H9 (cell line): Measurements from ENCODE around the gene C17orf78. TPM values are rescaled to one million over a fixed set of nuclear protein-coding genes. Genes with fewer than 3 reads are reported as not detected.

ENCODE experiments used
- DNase-seq: peaks from one replicate; pipeline ENCODE4 v3.0.0-alpha.2; 2017
- H2AFZ ChIP-seq: one replicate; pipeline ENCODE4 v1.6.1; 2013; ENCODE audit warnings: mild to moderate bottlenecking, low read length, control low read depth, moderate library complexity
- H2AK5ac ChIP-seq: 2 replicates; pipeline ENCODE4 v1.6.1; 2013; ENCODE audit warnings: low read length, control low read depth, mixed read lengths; ENCODE audit not compliant: insufficient read length
- H2BK120ac ChIP-seq: one replicate; pipeline ENCODE4 v1.6.1; 2013; ENCODE audit warnings: low read depth, mild to moderate bottlenecking, low read length, control low read depth, inconsistent platforms; ENCODE audit not compliant: poor library complexity, severe bottlenecking
- H2BK12ac ChIP-seq: 2 replicates; pipeline ENCODE4 v1.6.1; 2013; ENCODE audit warnings: low read length, control low read depth, mixed read lengths, low read depth; ENCODE audit not compliant: insufficient read length
- H2BK15ac ChIP-seq: 2 replicates; pipeline ENCODE4 v1.6.1; 2013; ENCODE audit warnings: low read depth, low read length, control low read depth
- H2BK20ac ChIP-seq: one replicate; pipeline ENCODE4 v1.6.1; 2013; ENCODE audit warnings: low read depth, mild to moderate bottlenecking, low read length, control low read depth, inconsistent platforms; ENCODE audit not compliant: poor library complexity, severe bottlenecking
- H2BK5ac ChIP-seq: 2 replicates; pipeline ENCODE4 v1.6.1; 2013; ENCODE audit warnings: low read length, control low read depth, mixed read lengths; ENCODE audit not compliant: insufficient read length
- H3K14ac ChIP-seq: 2 replicates; pipeline ENCODE4 v1.6.1; 2013; ENCODE audit warnings: low read length, control low read depth; ENCODE audit not compliant: insufficient read depth
- H3K18ac ChIP-seq: 2 replicates; pipeline ENCODE4 v1.6.1; 2013; ENCODE audit warnings: low read depth, mild to moderate bottlenecking, mixed read lengths, low read length, control low read depth; ENCODE audit not compliant: insufficient read length
- H3K23ac ChIP-seq: 2 replicates; pipeline ENCODE4 v1.6.1; 2013; ENCODE audit warnings: low read length, control low read depth, mixed read lengths, low read depth; ENCODE audit not compliant: insufficient read length
- H3K23me2 ChIP-seq: 2 replicates; pipeline ENCODE4 v1.6.1; 2013; ENCODE audit warnings: low read depth, mild to moderate bottlenecking, mixed read lengths, low read length, control low read depth; ENCODE audit not compliant: insufficient read length, poor library complexity, severe bottlenecking
- H3K27ac ChIP-seq: 2 replicates; pipeline ENCODE4 v1.5.1; 2013; ENCODE audit warnings: low read length, control low read depth, mixed read lengths, low read depth; ENCODE audit not compliant: insufficient read length
- H3K27me3 ChIP-seq: 2 replicates; pipeline ENCODE4 v1.6.1; 2013; ENCODE audit warnings: low read length, control low read depth, inconsistent platforms; ENCODE audit not compliant: insufficient read depth
- H3K4ac ChIP-seq: 2 replicates; pipeline ENCODE4 v1.6.1; 2013; ENCODE audit warnings: low read depth, mild to moderate bottlenecking, control low read depth, inconsistent platforms, low read length, moderate library complexity
- H3K4me1 ChIP-seq: 2 replicates; pipeline ENCODE4 v1.6.1; 2013; ENCODE audit warnings: low read length, control low read depth, inconsistent platforms; ENCODE audit not compliant: insufficient read depth
- H3K4me2 ChIP-seq: 2 replicates; pipeline ENCODE4 v1.6.1; 2013; ENCODE audit warnings: low read length, control low read depth, mixed read lengths; ENCODE audit not compliant: insufficient read length, insufficient read depth
- H3K56ac ChIP-seq: 2 replicates; pipeline ENCODE4 v1.6.1; 2013; ENCODE audit warnings: low read depth, mild to moderate bottlenecking, mixed read lengths, low read length, control low read depth; ENCODE audit not compliant: insufficient read length
- H3K79me1 ChIP-seq: 2 replicates; pipeline ENCODE4 v1.6.1; 2013; ENCODE audit warnings: low read depth, mild to moderate bottlenecking, moderate library complexity, low read length, control low read depth, inconsistent platforms; ENCODE audit not compliant: insufficient read depth, poor library complexity, severe bottlenecking
- H3K79me2 ChIP-seq: 2 replicates; pipeline ENCODE4 v1.6.1; 2013; ENCODE audit warnings: low read length, control low read depth, inconsistent platforms; ENCODE audit not compliant: insufficient read depth
- H3K9ac ChIP-seq: 2 replicates; pipeline ENCODE4 v1.6.1; 2013; ENCODE audit warnings: low read length, control low read depth, mixed read lengths; ENCODE audit not compliant: insufficient read length; ENCODE audit errors: extremely low read depth
- H3K9me3 ChIP-seq: one replicate; pipeline ENCODE4 v1.6.1; 2013; ENCODE audit warnings: low read depth, low read length, inconsistent platforms; ENCODE audit not compliant: control insufficient read depth
- H3T11ph ChIP-seq: one replicate; pipeline ENCODE4 v1.6.1; 2013; ENCODE audit warnings: mild to moderate bottlenecking, low read length, control low read depth, inconsistent platforms
- H4K20me1 ChIP-seq: one replicate; pipeline ENCODE4 v1.6.1; 2013; ENCODE audit not compliant: control insufficient read depth, insufficient read length, insufficient read depth
- H4K5ac ChIP-seq: 2 replicates; pipeline ENCODE4 v1.6.1; 2013; ENCODE audit warnings: low read depth, mild to moderate bottlenecking, mixed read lengths, low read length, control low read depth; ENCODE audit not compliant: insufficient read length
- H4K8ac ChIP-seq: replicated peaks from 2 replicates; pipeline ENCODE4 v1.6.1; 2013; ENCODE audit warnings: low read length, control low read depth, mixed read lengths, low read depth; ENCODE audit not compliant: insufficient read length
- H4K91ac ChIP-seq: 2 replicates; pipeline ENCODE4 v1.6.1; 2013; ENCODE audit warnings: low read depth, mild to moderate bottlenecking, moderate library complexity, mixed read lengths, low read length, control low read depth; ENCODE audit not compliant: insufficient read length
- H3K27ac Mint-ChIP-seq, 3 experiments: 2 replicates in 2 of 3; 3 replicates in 1 of 3; pipeline ENCODE4 v1.8.0; 2020 to 2021; ENCODE audit warnings: mixed read lengths in 3 of 3, mild to moderate bottlenecking in 1 of 3, moderate library complexity in 1 of 3
- H3K27me3 Mint-ChIP-seq: 2 replicates; pipeline ENCODE4 v1.8.0; 2021; ENCODE audit warnings: low read depth, mild to moderate bottlenecking, moderate library complexity, mixed read lengths
- H3K36me3 Mint-ChIP-seq, 3 experiments: 2 replicates in 2 of 3; 3 replicates in 1 of 3; pipeline ENCODE4 v1.8.0; 2020 to 2021; ENCODE audit warnings: low read depth in 3 of 3, mixed read lengths in 3 of 3; ENCODE audit not compliant: insufficient read depth in 1 of 3
- H3K4me1 Mint-ChIP-seq, 2 experiments: 2 replicates each; pipeline ENCODE4 v1.8.0; 2020; ENCODE audit warnings: mixed read lengths in 2 of 2
- H3K4me3 Mint-ChIP-seq, 2 experiments: 2 replicates in 1 of 2; 3 replicates in 1 of 2; pipeline ENCODE4 v1.8.0; 2020 to 2021; ENCODE audit warnings: mild to moderate bottlenecking in 2 of 2, mixed read lengths in 2 of 2, moderate library complexity in 1 of 2
- H3K9me3 Mint-ChIP-seq, 2 experiments: 2 replicates in 1 of 2; 3 replicates in 1 of 2; pipeline ENCODE4 v1.8.0; 2020; ENCODE audit warnings: mild to moderate bottlenecking in 2 of 2, mixed read lengths in 2 of 2, moderate library complexity in 1 of 2
- WGBS: extraction: QIAGEN DNeasy Blood & Tissue Kit; methylation state at CpG from one replicate; pipeline ENCODE4 v1.1.7; 2013; ENCODE audit warnings: missing lambda C conversion rate, low lambda C conversion rate, mixed read lengths; ENCODE audit not compliant: insufficient read length; ENCODE audit errors: extremely low coverage; 5-methylcytosine and 5-hydroxymethylcytosine counted together
- total RNA-seq: library from RNA; stranded (reverse); gene quantifications from 2 replicates; pipeline ENCODE4 v1.2.1, GENCODE V29; 2021
- TF ChIP-seq, protein P1 (sequence below): fragments of 200-600 bp; sonication (generic); conservative IDR thresholded peaks from 3 replicates; pipeline ENCODE4 v1.8.0; 2021; ENCODE audit warnings: antibody characterized with exemption, mild to moderate bottlenecking

The C17orf78 gene
- total RNA-seq, 1 experiment from 2014 or later = not detected

GRCh38 chr17:37392024-37392590, 16.3 kb downstream of the C17orf78 start:
- no peak overlapping the region for H3K18ac ChIP-seq
- no peak overlapping the region for H4K5ac ChIP-seq
- no peak overlapping the region for H3K14ac ChIP-seq
- Mint-ChIP-seq H3K27me3 (no peaks in the 10 kb centered on the region), H3K27ac (no peak overlapping the region), H3K4me1 (peaks cover 0 to 6% of the 10 kb centered on the region in 2 experiments; a peak in 2 of 4 replicates), H3K4me3 (no peak overlapping the region), H3K36me3 (no peaks in the 10 kb centered on the region), H3K9me3 (no peaks in the 10 kb centered on the region)
- no peaks in the 10 kb centered on the region for H3K23me2 ChIP-seq
- no CpG with 5 or more reads among the region's 3 CpGs for WGBS
- no peaks in the 10 kb centered on the region for H3K4me1 ChIP-seq
- no peak overlapping the region for H2BK120ac ChIP-seq
- no peak overlapping the region for H3T11ph ChIP-seq
- no peak for DNase-seq
- H3K9me3 ChIP-seq = no peaks in the 10 kb centered on the region
- no peak overlapping the region for H3K27ac ChIP-seq
- H2AK5ac ChIP-seq = no peak overlapping the region
- H2BK20ac ChIP-seq = no peak overlapping the region
- no peak overlapping the region for H4K91ac ChIP-seq
- no peak overlapping the region for H3K56ac ChIP-seq
- H2BK15ac ChIP-seq = no peak overlapping the region
- no peaks in the 10 kb centered on the region for H3K27me3 ChIP-seq
- no peak overlapping the region for H4K8ac ChIP-seq
- H3K79me1 ChIP-seq = no peaks in the 10 kb centered on the region
- no peak overlapping the region for H3K23ac ChIP-seq
- H4K20me1 ChIP-seq = no peaks in the 10 kb centered on the region
- no peak overlapping the region for H2AFZ ChIP-seq
- H3K9ac ChIP-seq = no peak overlapping the region
- no peak overlapping the region for H3K4ac ChIP-seq
- H3K79me2 ChIP-seq = no peaks in the 10 kb centered on the region
- no peak overlapping the region for H2BK5ac ChIP-seq
- H2BK12ac ChIP-seq = no peak overlapping the region
- no peak overlapping the region for H3K4me2 ChIP-seq
- TF ChIP-seq, protein P1, sequence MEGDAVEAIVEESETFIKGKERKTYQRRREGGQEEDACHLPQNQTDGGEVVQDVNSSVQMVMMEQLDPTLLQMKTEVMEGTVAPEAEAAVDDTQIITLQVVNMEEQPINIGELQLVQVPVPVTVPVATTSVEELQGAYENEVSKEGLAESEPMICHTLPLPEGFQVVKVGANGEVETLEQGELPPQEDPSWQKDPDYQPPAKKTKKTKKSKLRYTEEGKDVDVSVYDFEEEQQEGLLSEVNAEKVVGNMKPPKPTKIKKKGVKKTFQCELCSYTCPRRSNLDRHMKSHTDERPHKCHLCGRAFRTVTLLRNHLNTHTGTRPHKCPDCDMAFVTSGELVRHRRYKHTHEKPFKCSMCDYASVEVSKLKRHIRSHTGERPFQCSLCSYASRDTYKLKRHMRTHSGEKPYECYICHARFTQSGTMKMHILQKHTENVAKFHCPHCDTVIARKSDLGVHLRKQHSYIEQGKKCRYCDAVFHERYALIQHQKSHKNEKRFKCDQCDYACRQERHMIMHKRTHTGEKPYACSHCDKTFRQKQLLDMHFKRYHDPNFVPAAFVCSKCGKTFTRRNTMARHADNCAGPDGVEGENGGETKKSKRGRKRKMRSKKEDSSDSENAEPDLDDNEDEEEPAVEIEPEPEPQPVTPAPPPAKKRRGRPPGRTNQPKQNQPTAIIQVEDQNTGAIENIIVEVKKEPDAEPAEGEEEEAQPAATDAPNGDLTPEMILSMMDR = no peak
